Cardiac atrium fibroblast (primary cell): ENCODE results near the gene SLCO2A1. TPM values are rescaled to one million over a fixed set of nuclear protein-coding genes. Genes with fewer than 3 reads are reported as not detected.

Experiments
- total RNA-seq: library from RNA; depleted of rRNA; stranded (reverse); fragments of >200 nt; gene quantifications from 2 replicates; pipeline ENCODE4 v1.2.3, GENCODE V29; 2015

SLCO2A1 gene
- total RNA-seq = 4.2 and 4.5 TPM in 2 replicates

DNA sequence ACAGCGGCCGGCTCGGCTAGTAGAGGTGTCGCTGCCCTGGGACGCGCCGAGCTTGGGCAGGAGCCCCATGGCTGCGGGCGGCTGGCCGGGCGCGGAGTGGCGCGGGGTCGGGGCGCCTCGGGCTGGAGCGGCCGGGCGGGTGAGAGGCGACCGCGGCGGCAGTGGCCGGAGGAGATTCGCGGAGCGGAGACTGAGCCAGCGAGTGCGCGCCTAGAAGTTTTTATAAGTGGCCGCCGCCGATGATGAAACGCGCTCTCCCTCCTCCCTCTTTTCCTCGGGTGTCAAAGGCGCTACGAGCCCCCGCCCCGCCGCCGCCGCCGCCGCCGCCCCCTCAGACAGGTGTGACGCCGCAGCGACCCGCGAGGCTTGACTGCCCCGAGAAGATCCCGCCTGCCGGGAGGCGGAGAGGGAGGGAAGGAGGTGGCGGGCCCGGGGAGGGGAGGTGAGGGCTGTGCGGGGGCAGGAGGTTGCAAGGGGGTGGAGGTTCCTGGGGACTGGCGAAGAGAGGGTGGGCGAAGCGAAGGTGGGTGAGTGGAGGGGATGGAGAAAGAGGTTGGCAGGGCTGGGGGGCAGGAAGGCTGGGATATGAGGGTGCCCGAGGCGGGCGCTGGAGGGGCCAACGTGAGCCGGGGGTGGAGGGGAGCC lies at the start of gene SLCO2A1:
SLCO2A1 (minus strand) TSS at position 192 of the 645 bp plus-strand sequence; CDS start at position 69, 123 bp downstream.

DNA sequence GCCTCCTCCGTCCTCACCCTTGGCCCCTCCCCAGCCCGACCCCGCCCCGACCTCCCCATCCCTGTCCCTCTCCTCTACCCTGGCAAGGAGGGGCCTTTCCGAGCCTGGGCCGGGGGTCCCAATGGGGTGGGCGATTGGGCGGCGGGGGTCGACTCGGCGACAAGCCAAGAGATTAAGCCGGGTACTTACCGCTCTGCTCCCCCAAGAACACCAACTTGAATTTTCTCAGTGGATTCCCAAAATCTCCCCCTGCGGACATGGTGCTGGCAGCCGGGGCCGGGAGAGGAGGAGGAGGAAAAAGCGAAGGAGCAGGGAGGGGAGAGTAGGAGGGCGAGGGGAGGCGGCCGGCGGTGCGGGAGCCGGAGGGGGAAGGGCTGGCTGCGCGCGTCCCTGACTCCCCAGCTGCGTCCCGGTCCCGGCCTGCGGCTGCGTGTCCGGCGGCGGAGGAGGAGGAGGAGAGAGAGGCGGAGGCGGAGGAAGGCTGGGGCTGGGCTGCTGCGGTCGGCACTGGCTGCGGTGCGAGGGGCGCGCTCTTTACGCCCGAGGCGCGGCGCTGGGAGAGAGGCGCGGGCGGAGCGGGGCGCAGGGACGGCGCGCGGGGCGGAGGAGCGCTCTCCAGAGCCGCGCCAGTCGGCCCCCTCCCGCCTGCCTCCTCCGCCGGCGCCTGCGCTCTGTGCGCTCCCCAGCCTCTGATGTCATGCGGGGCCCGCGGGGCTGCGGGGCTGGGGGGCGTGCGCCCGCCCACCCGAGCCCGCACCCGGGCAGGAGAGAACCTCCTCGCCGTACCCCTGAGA lies 134.3 kb downstream of the SLCO2A1 start, which contains the start of gene RAB6B:
RAB6B (minus strand) TSS at position 675 of the 794 bp plus-strand sequence; CDS start at position 259, 416 bp downstream.

Other genes with a start within 250 kb of the SLCO2A1 start
- gene SRPRB, start 224.1 kb downstream of the SLCO2A1 start, total RNA-seq = 84.5 and 92.7 TPM in 2 replicates
- 0.54 and 0.81 TPM in 2 replicates for gene RAB6B, start 134.0 kb downstream of the SLCO2A1 start, total RNA-seq
- gene RYK, start 220.9 kb upstream of the SLCO2A1 start, total RNA-seq = 50.9 and 59.9 TPM in 2 replicates